SK-N-SH (cell line): ENCODE results near the gene NSG2.

Experiments used
- CTCF ChIP-seq: fragments of 200-600 bp; sonication (generic); IDR thresholded peaks from 2 replicates; pipeline ENCODE4 v1.6.1; 2017; ENCODE audit warnings: antibody characterized with exemption, mild to moderate bottlenecking, moderate library complexity
- PBX3 ChIP-seq: IDR thresholded peaks from 2 replicates; pipeline ENCODE4; 2012
- RAD21 ChIP-seq: IDR thresholded peaks from 2 replicates; pipeline ENCODE4 v1.6.1; 2012; ENCODE audit warnings: mild to moderate bottlenecking, low read length
- RCOR1 ChIP-seq: fragments of 150-350 bp; IDR thresholded peaks from 2 replicates; pipeline ENCODE4 v1.6.1; 2017; ENCODE audit warnings: antibody characterized with exemption, low read length
- TAF1 ChIP-seq: IDR thresholded peaks from 2 replicates; pipeline ENCODE4 v1.6.1; 2012; ENCODE audit warnings: low read depth, mild to moderate bottlenecking, low read length, moderate library complexity, borderline replicate concordance
- TEAD4 ChIP-seq: IDR thresholded peaks from 2 replicates; pipeline ENCODE4 v1.4.0; 2012; ENCODE audit warnings: mild to moderate bottlenecking, borderline replicate concordance; ENCODE audit not compliant: insufficient read depth

- TF ChIP-seq TEAD4 (no peak), RAD21 (no peak), RCOR1 (no peak), CTCF (no peak), TAF1 (no peak), PBX3 (no peak)
Measured at GRCh38 chr5:174020928-174021304, 24.6 kb upstream of the NSG2 start.
